OCI-LY1 (cell line): ENCODE results near the gene OSBPL3.

Experiments
- EZH2 ChIP-seq: fragments of 200-600 bp; sonication (generic), shearing (Covaris generic); IDR thresholded peaks from 2 replicates; pipeline ENCODE4 v1.8.0; 2017; ENCODE audit warnings: borderline replicate concordance, mixed run types, mild to moderate bottlenecking, antibody characterized with exemption, low read length, moderate library complexity, mixed read lengths
- TF ChIP-seq, protein P1 (sequence below): fragments of 200-600 bp; sonication (generic), shearing (Covaris generic); IDR thresholded peaks from 2 replicates; pipeline ENCODE4 v1.5.1; 2017; ENCODE audit warnings: mild to moderate bottlenecking, antibody characterized with exemption, low read length, moderate library complexity, mixed read lengths

DNA sequence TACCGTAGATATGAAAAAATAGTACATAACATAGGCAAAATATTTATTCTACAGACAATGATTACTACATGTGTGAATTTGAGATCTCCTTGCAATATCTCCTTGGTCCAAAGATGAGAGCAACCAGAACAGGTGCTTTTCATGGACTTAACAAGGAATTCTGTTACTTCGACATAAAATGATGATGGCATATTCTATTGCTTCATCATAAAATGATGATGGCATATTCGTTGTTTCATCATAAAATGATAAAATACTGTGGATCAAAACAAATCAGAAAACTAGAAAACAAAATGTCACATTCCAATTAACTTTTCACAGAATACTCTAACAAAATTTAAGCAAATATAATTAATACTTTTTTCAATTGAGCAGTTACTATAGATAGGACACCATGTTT lies 4.8 kb downstream of the OSBPL3 start:
- TF ChIP-seq, protein P1, sequence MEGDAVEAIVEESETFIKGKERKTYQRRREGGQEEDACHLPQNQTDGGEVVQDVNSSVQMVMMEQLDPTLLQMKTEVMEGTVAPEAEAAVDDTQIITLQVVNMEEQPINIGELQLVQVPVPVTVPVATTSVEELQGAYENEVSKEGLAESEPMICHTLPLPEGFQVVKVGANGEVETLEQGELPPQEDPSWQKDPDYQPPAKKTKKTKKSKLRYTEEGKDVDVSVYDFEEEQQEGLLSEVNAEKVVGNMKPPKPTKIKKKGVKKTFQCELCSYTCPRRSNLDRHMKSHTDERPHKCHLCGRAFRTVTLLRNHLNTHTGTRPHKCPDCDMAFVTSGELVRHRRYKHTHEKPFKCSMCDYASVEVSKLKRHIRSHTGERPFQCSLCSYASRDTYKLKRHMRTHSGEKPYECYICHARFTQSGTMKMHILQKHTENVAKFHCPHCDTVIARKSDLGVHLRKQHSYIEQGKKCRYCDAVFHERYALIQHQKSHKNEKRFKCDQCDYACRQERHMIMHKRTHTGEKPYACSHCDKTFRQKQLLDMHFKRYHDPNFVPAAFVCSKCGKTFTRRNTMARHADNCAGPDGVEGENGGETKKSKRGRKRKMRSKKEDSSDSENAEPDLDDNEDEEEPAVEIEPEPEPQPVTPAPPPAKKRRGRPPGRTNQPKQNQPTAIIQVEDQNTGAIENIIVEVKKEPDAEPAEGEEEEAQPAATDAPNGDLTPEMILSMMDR: no peak
- TF ChIP-seq EZH2: no peak
